AG10803 (cell line): Measurements from ENCODE around the gene DDX31.

Experiments
- DNase-seq: peaks from one replicate; pipeline ENCODE4 v3.0.0; 2010; ENCODE audit warnings: low read depth
- H3K4me3 ChIP-seq: 2 replicates; pipeline ENCODE4 v1.5.1; 2011; ENCODE audit warnings: mild to moderate bottlenecking, low read length, control low read depth
- TF ChIP-seq, protein P1 (sequence below): conservative IDR thresholded peaks from 2 replicates; pipeline ENCODE4 v1.5.1; 2011; ENCODE audit warnings: mild to moderate bottlenecking, low read length, control low read depth, inconsistent platforms

Gene DDX31

DNA sequence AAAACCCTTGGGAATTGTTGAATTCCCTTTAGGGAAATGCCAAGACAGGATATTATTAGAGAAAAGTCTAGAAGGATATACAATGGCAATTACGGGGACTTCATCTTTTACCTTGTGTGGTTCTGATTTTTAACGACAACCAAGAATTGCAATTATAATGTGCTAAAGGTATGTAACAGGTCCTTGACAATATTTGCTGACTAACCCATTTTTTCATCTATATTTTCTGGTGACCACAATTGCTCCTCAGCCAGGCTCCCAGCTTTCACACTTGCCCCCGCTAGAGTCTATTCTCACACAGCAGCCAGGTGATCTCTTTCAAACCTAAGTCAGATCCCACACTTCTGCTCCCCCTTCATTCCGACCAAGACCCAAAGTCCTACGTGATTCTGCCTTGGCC lies 53.1 kb downstream of the DDX31 start:
- no peak for DNase-seq
- H3K4me3 ChIP-seq, result no peak overlapping the region
- TF ChIP-seq, protein P1, sequence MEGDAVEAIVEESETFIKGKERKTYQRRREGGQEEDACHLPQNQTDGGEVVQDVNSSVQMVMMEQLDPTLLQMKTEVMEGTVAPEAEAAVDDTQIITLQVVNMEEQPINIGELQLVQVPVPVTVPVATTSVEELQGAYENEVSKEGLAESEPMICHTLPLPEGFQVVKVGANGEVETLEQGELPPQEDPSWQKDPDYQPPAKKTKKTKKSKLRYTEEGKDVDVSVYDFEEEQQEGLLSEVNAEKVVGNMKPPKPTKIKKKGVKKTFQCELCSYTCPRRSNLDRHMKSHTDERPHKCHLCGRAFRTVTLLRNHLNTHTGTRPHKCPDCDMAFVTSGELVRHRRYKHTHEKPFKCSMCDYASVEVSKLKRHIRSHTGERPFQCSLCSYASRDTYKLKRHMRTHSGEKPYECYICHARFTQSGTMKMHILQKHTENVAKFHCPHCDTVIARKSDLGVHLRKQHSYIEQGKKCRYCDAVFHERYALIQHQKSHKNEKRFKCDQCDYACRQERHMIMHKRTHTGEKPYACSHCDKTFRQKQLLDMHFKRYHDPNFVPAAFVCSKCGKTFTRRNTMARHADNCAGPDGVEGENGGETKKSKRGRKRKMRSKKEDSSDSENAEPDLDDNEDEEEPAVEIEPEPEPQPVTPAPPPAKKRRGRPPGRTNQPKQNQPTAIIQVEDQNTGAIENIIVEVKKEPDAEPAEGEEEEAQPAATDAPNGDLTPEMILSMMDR, result no peak

DNA sequence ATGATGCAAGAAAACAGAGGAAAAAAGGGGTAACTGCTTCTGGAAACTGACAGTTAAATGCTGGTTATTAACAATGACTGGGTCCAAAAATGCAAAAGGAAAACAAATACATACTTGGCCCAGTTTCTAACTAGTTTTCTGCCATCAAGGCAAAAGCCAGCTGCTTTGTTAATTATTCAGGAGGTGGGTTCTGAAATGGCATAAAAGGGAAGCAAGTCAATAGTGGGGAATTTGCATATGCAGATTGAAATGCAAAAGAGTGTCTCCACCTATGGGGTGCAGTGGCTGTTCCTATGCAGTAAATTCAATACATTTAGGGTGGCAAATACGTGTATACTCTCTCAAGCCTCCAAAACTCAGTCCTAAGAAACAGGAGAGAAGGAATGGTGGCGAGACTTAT lies 54.0 kb downstream of the DDX31 start:
- TF ChIP-seq, protein P1, result no peak
- no peak for DNase-seq
- no peak overlapping the region for H3K4me3 ChIP-seq

DNA sequence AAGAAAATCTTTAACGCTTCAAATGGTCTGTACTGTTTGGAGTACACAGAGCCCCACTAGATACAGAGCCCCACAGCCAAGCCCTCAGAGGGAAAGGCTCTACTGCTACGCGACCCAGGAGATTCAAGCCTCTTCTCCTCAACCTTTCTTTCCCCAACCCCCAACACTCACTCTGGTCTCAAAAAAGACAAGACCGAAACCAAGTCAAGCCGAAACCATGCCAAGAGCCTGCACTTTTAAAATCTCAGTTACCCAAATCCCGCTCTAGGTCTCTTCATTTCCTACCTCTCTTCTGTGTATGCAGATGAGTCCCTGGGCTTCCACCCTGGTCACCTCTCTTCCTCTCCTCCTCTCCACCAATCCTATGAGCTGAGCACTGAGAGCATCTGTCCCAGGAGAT lies 55.5 kb downstream of the DDX31 start:
- TF ChIP-seq, protein P1, result no peak
- H3K4me3 ChIP-seq, result no peak overlapping the region
- DNase-seq, result no peak

DNA sequence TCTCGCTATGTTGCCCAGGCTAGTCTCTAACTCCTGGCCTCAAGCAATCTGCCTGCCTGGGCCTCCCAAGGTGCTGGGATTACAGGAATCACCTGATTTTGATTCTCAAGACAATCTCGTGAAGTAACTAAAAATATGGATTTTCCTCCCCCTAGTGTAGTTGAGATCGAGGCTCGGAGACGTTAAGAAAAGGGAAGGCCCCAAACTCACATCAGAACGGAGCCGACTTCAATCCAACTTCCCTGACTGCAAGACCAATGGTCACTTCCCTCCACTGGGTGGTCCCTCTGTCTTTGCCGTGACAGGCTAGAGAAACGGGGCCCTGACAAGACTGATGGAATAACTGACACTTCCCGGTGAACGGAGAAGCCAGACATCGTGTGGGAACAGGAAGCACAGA lies 59.1 kb downstream of the DDX31 start:
- no peak for DNase-seq
- TF ChIP-seq, protein P1, result no peak
- no peak overlapping the region for H3K4me3 ChIP-seq

DNA sequence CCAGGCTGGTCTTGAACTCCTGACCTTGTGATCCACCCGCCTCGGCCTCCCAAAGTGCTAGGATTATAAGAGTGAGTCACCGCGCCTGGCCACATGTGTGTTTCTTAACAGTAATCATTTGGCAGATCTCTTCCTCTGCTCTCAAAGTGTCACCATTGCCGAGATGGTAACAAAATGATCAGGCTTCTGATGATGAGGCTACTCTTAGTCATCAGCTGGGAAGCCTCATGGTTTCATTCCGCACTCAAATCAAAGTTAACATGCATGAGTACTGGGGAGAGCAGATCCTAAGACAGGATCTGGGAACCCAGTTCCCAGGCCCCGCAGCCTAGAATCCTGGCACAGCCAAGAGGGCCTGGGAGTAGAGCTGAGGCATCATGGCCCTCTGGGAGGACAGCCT lies 60.0 kb downstream of the DDX31 start:
- DNase-seq, result peak; percentile 91
- H3K4me3 ChIP-seq, result no peak overlapping the region
- TF ChIP-seq, protein P1, result no peak

DNA sequence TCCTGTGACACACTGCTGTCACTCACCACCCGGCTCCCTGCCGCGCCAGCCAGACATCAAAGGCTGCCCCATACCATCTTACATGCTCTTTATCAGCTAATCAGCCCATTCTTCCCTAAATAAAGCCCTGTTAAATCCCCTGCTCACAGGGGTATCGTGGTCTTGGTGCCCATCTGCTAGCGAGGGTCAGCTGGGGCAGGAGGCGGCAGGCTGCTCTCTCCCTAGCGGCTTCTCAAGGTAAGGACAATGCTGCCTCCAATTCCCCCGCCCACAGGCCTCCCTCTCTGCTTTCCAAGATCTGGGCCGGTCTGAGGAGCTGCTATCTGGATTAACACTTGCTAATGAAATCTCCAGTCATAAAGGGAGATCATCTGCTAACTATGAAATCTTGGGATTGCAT lies 60.6 kb downstream of the DDX31 start:
- H3K4me3 ChIP-seq, result no peak overlapping the region
- no peak for DNase-seq
- TF ChIP-seq, protein P1, result no peak

DNA sequence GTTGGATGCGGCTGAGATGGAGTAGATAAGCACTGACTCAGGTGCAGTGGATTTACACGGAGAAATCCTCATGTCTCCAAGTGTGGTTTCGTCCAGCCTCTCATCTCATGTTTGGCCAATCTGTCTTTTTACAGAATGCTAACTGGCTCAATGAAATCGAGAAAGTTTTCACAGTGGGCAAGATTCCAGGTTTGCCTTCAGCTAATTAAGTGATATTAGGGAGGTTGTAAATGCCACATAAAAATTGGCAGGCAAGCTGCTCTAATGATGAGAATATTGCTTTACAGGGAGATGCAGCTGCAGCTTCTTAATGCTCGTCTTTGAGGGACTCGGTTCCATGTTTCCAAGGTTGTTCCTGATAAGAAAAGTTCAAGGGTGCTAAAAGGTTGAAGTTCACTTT lies 63.7 kb downstream of the DDX31 start:
- TF ChIP-seq, protein P1, result no peak

More for the DNA sequence above, 63.7 kb downstream of the DDX31 start:
- DNase-seq, result no peak
- H3K4me3 ChIP-seq, result no peak overlapping the region
